CD4-positive, alpha-beta memory T cell (primary cell): Measurements from ENCODE around the gene ZNF74. TPM values are rescaled to one million over a fixed set of nuclear protein-coding genes. Genes with fewer than 3 reads are reported as not detected.
"Not testable (repeated sequence)": the region's sequence is repeated elsewhere in the genome, so short reads cannot be mapped to it uniquely, and the experiment has no call there.

Experiments
- CTCF ChIA-PET: fragments of 350-600 bp; sonication (Branson Sonifier 250); formaldehyde crosslinking; loops from one replicate; lab custom pipeline; 2021; ENCODE audit warnings: inconsistent platforms; ENCODE audit not compliant: partially characterized antibody; lab: Charles Lee
- POLR2A ChIA-PET: fragments of 350-600 bp; sonication (Branson Sonifier 250); formaldehyde crosslinking; loops from one replicate; lab custom pipeline; 2021; ENCODE audit not compliant: partially characterized antibody; lab: Charles Lee
- DNase-seq, 5 donors: peaks; one replicate each; pipeline versions ENCODE4 v3.0.0 to v3.0.0-alpha.2; 2020 to 2022; ENCODE audit warnings: mixed read lengths in 1 of 5
- H3K27ac ChIP-seq: one replicate; pipeline ENCODE4 v1.7.0; 2013; ENCODE audit warnings: low read depth, low read length
- H3K27me3 ChIP-seq: 2 replicates; pipeline ENCODE4 v1.7.0; 2013; ENCODE audit warnings: mild to moderate bottlenecking, low read length, moderate library complexity; ENCODE audit not compliant: insufficient read depth
- H3K36me3 ChIP-seq: 2 replicates; pipeline ENCODE4 v1.7.0; 2013; ENCODE audit warnings: mild to moderate bottlenecking, low read length, moderate library complexity; ENCODE audit not compliant: insufficient read depth
- H3K4me1 ChIP-seq: 2 replicates; pipeline ENCODE4 v1.7.0; 2013; ENCODE audit warnings: mild to moderate bottlenecking, low read length, moderate library complexity; ENCODE audit not compliant: insufficient read depth
- H3K4me3 ChIP-seq, 2 donors: one replicate each; pipeline ENCODE4 v1.7.0; 2013; ENCODE audit warnings: low read length in 2 of 2, mild to moderate bottlenecking in 1 of 2
- H3K9me3 ChIP-seq, 2 donors: one replicate each; pipeline ENCODE4 v1.7.0; 2013; ENCODE audit warnings: low read length in 2 of 2, control low read depth in 1 of 2; ENCODE audit not compliant: control insufficient read depth in 1 of 2
- H3K27ac Mint-ChIP-seq, 7 donors: one replicate each; pipeline ENCODE4 v1.8.0; 2020 to 2021; ENCODE audit warnings: mixed read lengths in 7 of 7, mild to moderate bottlenecking in 6 of 7, inconsistent platforms in 3 of 7, moderate library complexity in 3 of 7
- H3K27me3 Mint-ChIP-seq, 2 donors: one replicate each; pipeline ENCODE4 v1.8.0; 2020 to 2021; ENCODE audit warnings: mixed read lengths in 2 of 2
- H3K36me3 Mint-ChIP-seq, 2 donors: one replicate each; pipeline ENCODE4 v1.8.0; 2020 to 2021; ENCODE audit warnings: mixed read lengths in 2 of 2, inconsistent platforms in 1 of 2, mild to moderate bottlenecking in 1 of 2
- H3K4me1 Mint-ChIP-seq, 4 donors: one replicate each; pipeline ENCODE4 v1.8.0; 2020 to 2021; ENCODE audit warnings: mixed read lengths in 4 of 4, mild to moderate bottlenecking in 1 of 4
- H3K4me3 Mint-ChIP-seq, 8 donors: one replicate each; pipeline ENCODE4 v1.8.0; 2020 to 2021; ENCODE audit warnings: mixed read lengths in 8 of 8, mild to moderate bottlenecking in 7 of 8, moderate library complexity in 6 of 8, inconsistent platforms in 3 of 8
- H3K9me3 Mint-ChIP-seq, 8 donors: one replicate each; pipeline ENCODE4 v1.8.0; 2020 to 2021; ENCODE audit warnings: mixed read lengths in 8 of 8, mild to moderate bottlenecking in 5 of 8, inconsistent platforms in 3 of 8, moderate library complexity in 1 of 8
- intact Hi-C: fragments of 100-400 bp; cut with micrococcal nuclease; formaldehyde crosslinking; loops from one replicate; pipeline ENCODE4 v1.15.1; 2023
- polyA plus RNA-seq, 2 donors: library from polyadenylated mRNA; unstranded; fragments of 300-500 nt; fragmentation: Illumina TruSeq; gene quantifications; one replicate each; pipeline ENCODE4 v1.2.3, GENCODE V29; 2021
- total RNA-seq, 2 experiments: library from RNA; stranded (reverse); gene quantifications; one replicate each; pipeline ENCODE4 v1.2.3, GENCODE V29; 2021

ZNF74 gene
- total and polyA plus RNA-seq, 4 experiments from 2014 or later: 3.0 to 17.4 (median 13.3) TPM

DNA sequence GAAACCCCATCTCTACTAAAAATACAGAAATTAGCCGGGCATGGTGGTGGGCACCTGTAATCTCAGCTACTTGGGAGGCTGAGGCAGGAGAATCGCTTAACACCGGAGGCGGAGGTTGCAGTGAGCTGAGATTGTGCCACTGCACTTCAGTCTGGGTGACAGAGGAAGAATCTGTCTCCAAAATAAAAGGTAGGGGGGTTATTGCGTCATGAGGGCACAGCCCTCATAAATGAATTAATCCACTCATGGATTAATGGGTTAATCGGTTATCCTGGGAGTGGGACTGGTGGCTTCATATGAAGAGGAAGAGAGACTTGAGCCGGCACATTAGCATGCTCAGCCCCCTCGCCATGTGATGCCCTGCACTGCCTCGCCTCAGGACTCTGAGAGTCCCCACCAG lies 25.1 kb upstream of the ZNF74 start:
- H3K4me3 ChIP-seq, POLR2A ChIA-PET, DNase-seq, H3K4me3 Mint-ChIP-seq, H3K36me3 ChIP-seq, H3K9me3 Mint-ChIP-seq, H3K27ac Mint-ChIP-seq, H3K36me3 Mint-ChIP-seq, H3K27ac ChIP-seq, H3K27me3 ChIP-seq, H3K4me1 ChIP-seq, CTCF ChIA-PET, H3K9me3 ChIP-seq, intact Hi-C loops, H3K27me3 Mint-ChIP-seq: not testable (repeated sequence)
- H3K4me1 Mint-ChIP-seq: peaks cover 5 to 18% (median 9%) of the 10 kb centered on the region in 4 donors

GRCh38 chr22:20371687-20372086 lies 22.3 kb upstream of the ZNF74 start:
- H3K9me3 Mint-ChIP-seq, CTCF ChIA-PET, DNase-seq, H3K36me3 Mint-ChIP-seq, H3K4me1 Mint-ChIP-seq, POLR2A ChIA-PET, H3K27me3 ChIP-seq, H3K36me3 ChIP-seq, H3K27me3 Mint-ChIP-seq, intact Hi-C loops, H3K27ac ChIP-seq, H3K4me3 Mint-ChIP-seq, H3K4me3 ChIP-seq, H3K4me1 ChIP-seq, H3K9me3 ChIP-seq: not testable (repeated sequence)
- H3K27ac Mint-ChIP-seq: peak overlapping the region in 1 of 7 donors; percentile 70

- H3K27me3 ChIP-seq, H3K27me3 Mint-ChIP-seq, POLR2A ChIA-PET, H3K36me3 Mint-ChIP-seq, CTCF ChIA-PET, H3K4me1 Mint-ChIP-seq, H3K9me3 Mint-ChIP-seq, H3K4me3 Mint-ChIP-seq, DNase-seq, H3K9me3 ChIP-seq, H3K27ac ChIP-seq, intact Hi-C loops, H3K4me1 ChIP-seq, H3K27ac Mint-ChIP-seq, H3K4me3 ChIP-seq, H3K36me3 ChIP-seq: not testable (repeated sequence)
These were observed 21.5 kb upstream of the ZNF74 start for GRCh38 chr22:20372406-20372854.

DNA sequence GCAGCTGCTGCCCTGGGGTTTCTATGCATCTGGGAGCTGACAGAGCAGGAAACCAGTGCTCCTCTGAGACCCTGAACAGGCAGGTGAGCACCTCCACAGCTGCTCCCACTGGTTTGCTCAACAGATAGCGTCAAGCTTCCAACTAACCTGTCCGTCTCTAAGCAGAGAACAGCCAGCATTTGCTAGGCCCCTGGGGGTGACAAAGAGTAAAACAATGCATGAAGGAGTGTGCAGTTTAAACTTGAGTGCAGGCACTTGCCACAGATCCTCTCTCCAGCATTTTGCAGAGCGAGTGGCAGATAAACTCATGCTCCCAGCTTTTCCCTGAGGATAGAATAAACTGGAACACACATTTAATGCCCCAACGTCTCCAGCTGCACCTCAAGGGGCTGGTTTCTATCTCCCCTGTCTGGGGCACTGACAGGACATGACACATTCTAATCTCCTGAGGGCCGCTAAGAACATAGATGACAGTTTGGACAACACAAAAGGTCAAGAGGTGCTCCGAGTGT lies 20.7 kb upstream of the ZNF74 start:
- H3K27ac Mint-ChIP-seq, H3K36me3 Mint-ChIP-seq, H3K4me1 ChIP-seq, DNase-seq, H3K4me3 Mint-ChIP-seq, POLR2A ChIA-PET, H3K9me3 ChIP-seq, H3K9me3 Mint-ChIP-seq, H3K27ac ChIP-seq, H3K4me1 Mint-ChIP-seq, H3K27me3 Mint-ChIP-seq, H3K27me3 ChIP-seq, H3K4me3 ChIP-seq, intact Hi-C loops, CTCF ChIA-PET, H3K36me3 ChIP-seq: not testable (repeated sequence)

- intact Hi-C loops, POLR2A ChIA-PET, H3K4me3 Mint-ChIP-seq: not testable (repeated sequence)
These were observed 19.8 kb upstream of the ZNF74 start for GRCh38 chr22:20374130-20374529.

GRCh38 chr22:20376281-20376680 lies 17.7 kb upstream of the ZNF74 start:
- H3K27me3 Mint-ChIP-seq, H3K36me3 ChIP-seq, H3K4me1 Mint-ChIP-seq, H3K27ac ChIP-seq, intact Hi-C loops, H3K4me3 ChIP-seq, H3K27ac Mint-ChIP-seq, H3K9me3 ChIP-seq, H3K4me3 Mint-ChIP-seq, H3K4me1 ChIP-seq, H3K27me3 ChIP-seq, POLR2A ChIA-PET, CTCF ChIA-PET, H3K9me3 Mint-ChIP-seq, DNase-seq, H3K36me3 Mint-ChIP-seq: not testable (repeated sequence)

More at GRCh38 chr22:20374130-20374529, 19.8 kb upstream of the ZNF74 start:
- H3K4me3 ChIP-seq, DNase-seq, H3K9me3 Mint-ChIP-seq, H3K4me1 ChIP-seq, H3K9me3 ChIP-seq, H3K27ac ChIP-seq, H3K36me3 ChIP-seq, H3K27ac Mint-ChIP-seq, H3K27me3 Mint-ChIP-seq, H3K36me3 Mint-ChIP-seq, CTCF ChIA-PET, H3K4me1 Mint-ChIP-seq, H3K27me3 ChIP-seq: not testable (repeated sequence)

DNA sequence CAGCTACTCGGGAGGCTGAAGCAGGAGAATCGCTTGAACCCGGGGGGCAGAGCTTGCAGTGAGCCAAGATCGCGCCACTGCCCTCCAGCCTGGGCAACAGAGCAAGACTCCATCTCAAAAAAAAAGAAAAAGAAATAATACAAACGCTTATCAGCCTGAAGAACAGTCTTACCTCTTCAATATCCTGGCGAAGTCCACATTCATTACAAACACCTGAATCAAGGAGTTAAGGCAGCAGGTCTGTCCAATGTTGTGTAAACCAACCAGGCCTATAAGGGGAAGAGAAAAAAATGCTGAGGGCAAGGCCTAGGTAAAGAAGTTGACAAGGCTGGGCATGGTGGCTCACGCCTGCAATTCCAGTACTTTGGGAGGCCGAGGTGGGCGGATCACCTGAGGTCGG lies 17.0 kb upstream of the ZNF74 start:
- DNase-seq, H3K27me3 ChIP-seq, H3K27ac Mint-ChIP-seq, H3K4me3 Mint-ChIP-seq, H3K4me3 ChIP-seq, H3K27ac ChIP-seq, H3K9me3 Mint-ChIP-seq, H3K27me3 Mint-ChIP-seq, CTCF ChIA-PET, H3K9me3 ChIP-seq, H3K36me3 Mint-ChIP-seq, intact Hi-C loops, H3K36me3 ChIP-seq, H3K4me1 ChIP-seq, POLR2A ChIA-PET, H3K4me1 Mint-ChIP-seq: not testable (repeated sequence)

DNA sequence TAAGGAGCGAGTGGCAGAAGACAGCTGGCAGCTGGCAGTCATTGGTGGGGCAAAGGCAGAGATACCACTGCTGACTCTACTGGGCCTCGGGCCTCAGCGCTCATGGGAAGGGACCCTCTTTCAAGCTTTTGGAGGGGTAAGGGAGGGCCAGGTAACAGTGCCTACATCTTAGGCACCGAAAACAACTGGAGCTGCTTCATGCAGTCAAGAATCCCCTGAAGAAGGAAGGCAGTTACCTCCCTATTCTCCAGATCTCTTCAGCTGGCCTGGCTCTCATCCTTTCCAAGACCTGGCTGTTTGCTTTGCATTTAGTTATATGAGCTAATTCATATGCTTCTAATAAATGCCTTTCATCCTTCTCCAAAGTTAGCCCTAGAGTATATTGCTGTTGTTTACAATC lies 15.8 kb upstream of the ZNF74 start:
- intact Hi-C loops: no loop called here
- DNase-seq: no peak
- no peaks in the 10 kb centered on the region for H3K36me3 Mint-ChIP-seq
- POLR2A ChIA-PET: interaction anchor here (1.5 kb wide), 1 partner anchor 15 kb away, joined by 4 read pairs; no protein-coding TSS in a partner anchor
- H3K4me3 ChIP-seq: no peak overlapping the region
- no peaks in the 10 kb centered on the region for H3K36me3 ChIP-seq
- no peaks in the 10 kb centered on the region for H3K9me3 ChIP-seq
- H3K9me3 Mint-ChIP-seq: peaks cover 0 to 3% (median 0%) of the 10 kb centered on the region in 8 donors
- H3K27me3 Mint-ChIP-seq: peaks cover 0 to 2% of the 10 kb centered on the region in 2 donors
- CTCF ChIA-PET: no interaction called here
- H3K27ac ChIP-seq: no peak overlapping the region
- no peak overlapping the region for H3K27ac Mint-ChIP-seq
- no peak overlapping the region for H3K4me3 Mint-ChIP-seq
- H3K27me3 ChIP-seq: no peaks in the 10 kb centered on the region
- no peaks in the 10 kb centered on the region for H3K4me1 ChIP-seq
- H3K4me1 Mint-ChIP-seq: no peaks in the 10 kb centered on the region
